Measurements from ENCODE around the gene ALX4. TPM values are rescaled to one million over a fixed set of nuclear protein-coding genes. Genes with fewer than 3 reads are reported as not detected.

Gene ALX4
- total RNA-seq, 2 experiments from 2014 or later = not detected

- POLR2A ChIA-PET = no interaction called here
- H3K27ac ChIP-seq (ENCODE audit: low read depth, low read length, poor library complexity, severe bottlenecking) = no peak overlapping the region
- H3K9me3 ChIP-seq (ENCODE audit: low read length) = no peaks in the 10 kb centered on the region
- BruUV-seq (replicated peaks) = no TSS peak
- H2AFZ ChIP-seq (ENCODE audit: low read length) = no peak overlapping the region
- intact Hi-C loops (cut with micrococcal nuclease; ENCODE audit: unreplicated experiment) = no loop called here
- CTCF ChIA-PET (ENCODE audit: unreplicated experiment) = no interaction called here
- H3K4me3 ChIP-seq (ENCODE audit: low read depth, low read length, poor library complexity, severe bottlenecking) = no peak overlapping the region
- no peaks in the 10 kb centered on the region for H3K4me1 ChIP-seq (ENCODE audit: insufficient read depth, low read length, poor library complexity, severe bottlenecking)
- no peaks in the 10 kb centered on the region for H4K20me1 ChIP-seq (ENCODE audit: insufficient read depth, low read length)
- no peaks in the 10 kb centered on the region for H3K79me2 ChIP-seq (ENCODE audit: insufficient read depth, low read depth, low read length)
- no peak overlapping the region for H3K4me2 ChIP-seq (ENCODE audit: low read length)
- no peak for TF ChIP-seq EZH2phosphoT487 (IDR thresholded peaks at IDR 0.05; ENCODE audit: borderline replicate concordance, low read depth, low read length)
- no peak for TF ChIP-seq CTCF (conservative IDR thresholded peaks at IDR 0.05; ENCODE audit: low read length)
- no peaks in the 10 kb centered on the region for H3K9me2 ChIP-seq (ENCODE audit: insufficient read depth, low read length)
- H3K36me3 ChIP-seq (ENCODE audit: insufficient read depth, low read length) = no peaks in the 10 kb centered on the region
- DNase-seq (ENCODE audit: low spot score) = no peak
Observed at GRCh38 chr11:44306918-44307244, 3.1 kb downstream of the ALX4 start.

GRCh38 chr11:44306052-44306917 is 3.7 kb downstream of the ALX4 start:
- TF ChIP-seq CTCF (conservative IDR thresholded peaks at IDR 0.05; ENCODE audit: low read length) = no peak
- no peak for TF ChIP-seq EZH2phosphoT487 (IDR thresholded peaks at IDR 0.05; ENCODE audit: borderline replicate concordance, low read depth, low read length)
- no peak for DNase-seq (ENCODE audit: low spot score)
- Histone ChIP-seq H3K36me3 (ENCODE audit: insufficient read depth, low read length) (no peaks in the 10 kb centered on the region), H3K79me2 (ENCODE audit: insufficient read depth, low read depth, low read length) (no peaks in the 10 kb centered on the region), H3K4me2 (ENCODE audit: low read length) (0 out of 2 replicates have a peak overlapping the region, but pooled peaks have one; percentile 32), H3K4me3 (ENCODE audit: low read depth, low read length, poor library complexity, severe bottlenecking) (peak overlapping the region; percentile 32), H3K9me2 (ENCODE audit: insufficient read depth, low read length) (no peaks in the 10 kb centered on the region), H3K4me1 (ENCODE audit: insufficient read depth, low read length, poor library complexity, severe bottlenecking) (no peaks in the 10 kb centered on the region), H3K9me3 (ENCODE audit: low read length) (no peaks in the 10 kb centered on the region), H2AFZ (ENCODE audit: low read length) (no peak overlapping the region), H4K20me1 (ENCODE audit: insufficient read depth, low read length) (no peaks in the 10 kb centered on the region), H3K27ac (ENCODE audit: low read depth, low read length, poor library complexity, severe bottlenecking) (no peak overlapping the region)
- intact Hi-C loops (cut with micrococcal nuclease; ENCODE audit: unreplicated experiment) = no loop called here
- POLR2A ChIA-PET = no interaction called here
- BruUV-seq (replicated peaks) = no TSS peak
- CTCF ChIA-PET (ENCODE audit: unreplicated experiment) = no interaction called here

GRCh38 chr11:44305470-44306051 is 4.4 kb downstream of the ALX4 start:
- Histone ChIP-seq H4K20me1 (ENCODE audit: insufficient read depth, low read length) (no peaks in the 10 kb centered on the region), H2AFZ (ENCODE audit: low read length) (no peak overlapping the region), H3K36me3 (ENCODE audit: insufficient read depth, low read length) (no peaks in the 10 kb centered on the region), H3K4me2 (ENCODE audit: low read length) (peak overlapping the region; percentile 32), H3K9me3 (ENCODE audit: low read length) (no peaks in the 10 kb centered on the region), H3K9me2 (ENCODE audit: insufficient read depth, low read length) (no peaks in the 10 kb centered on the region), H3K4me3 (ENCODE audit: low read depth, low read length, poor library complexity, severe bottlenecking) (peak overlapping the region; percentile 32), H3K79me2 (ENCODE audit: insufficient read depth, low read depth, low read length) (no peaks in the 10 kb centered on the region), H3K4me1 (ENCODE audit: insufficient read depth, low read length, poor library complexity, severe bottlenecking) (no peaks in the 10 kb centered on the region), H3K27ac (ENCODE audit: low read depth, low read length, poor library complexity, severe bottlenecking) (no peak overlapping the region)
- DNase-seq (ENCODE audit: low spot score) = no peak
- no TSS peak for BruUV-seq (replicated peaks)
- CTCF ChIA-PET (ENCODE audit: unreplicated experiment) = no interaction called here
- TF ChIP-seq EZH2phosphoT487 (IDR thresholded peaks at IDR 0.05; ENCODE audit: borderline replicate concordance, low read depth, low read length) = no peak
- TF ChIP-seq CTCF (conservative IDR thresholded peaks at IDR 0.05; ENCODE audit: low read length) = no peak
- intact Hi-C loops (cut with micrococcal nuclease; ENCODE audit: unreplicated experiment) = no loop called here
- POLR2A ChIA-PET = no interaction called here

All from OCI-LY7 (cell line).